ENCODE results near the gene ZXDC. TPM values are rescaled to one million over a fixed set of nuclear protein-coding genes. Genes with fewer than 3 reads are reported as not detected.

ZXDC gene
- polyA plus RNA-seq, 1 donor (not counting 4 experiments of a cell fraction or from before 2014, with no cell fraction given): 10.7 TPM

DNA sequence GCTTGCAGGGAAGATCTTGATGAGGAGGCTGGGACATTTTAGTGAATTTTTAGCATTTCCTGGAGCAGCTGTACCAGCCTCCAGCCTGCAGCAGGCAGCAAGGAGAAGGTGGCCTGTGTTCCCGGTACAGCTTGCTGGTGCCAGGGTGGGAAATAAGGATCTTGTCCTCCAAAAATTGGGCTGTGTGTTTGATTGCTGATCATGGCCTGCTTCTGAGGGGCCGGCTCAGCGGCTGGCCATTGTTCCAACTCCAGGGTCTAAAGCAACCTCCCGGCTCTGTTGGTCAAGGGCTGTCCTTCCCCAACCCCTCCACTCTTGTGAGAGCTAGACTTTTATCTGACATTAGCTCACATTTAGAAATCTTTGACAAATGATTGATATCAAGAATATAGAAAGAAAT lies 75.9 kb downstream of the ZXDC start:
- no peak overlapping the region for H3K4me3 ChIP-seq (ENCODE audit: control insufficient read depth in 2 of 3, extremely low read depth in 1 of 3, insufficient read depth in 2 of 3, low read depth in 1 of 3, low read length in 3 of 3)
- H3K27me3 ChIP-seq (ENCODE audit: control insufficient read depth, extremely low read depth, insufficient read depth, low read length): peaks cover 8% of the 10 kb centered on the region
- H3K9me3 ChIP-seq (ENCODE audit: control insufficient read depth, low read depth, low read length): no peaks in the 10 kb centered on the region
- dilution Hi-C loops (cut with MboI; ENCODE audit: extremely low pct_ligation_motif_present, low sequenced_read_pairs): no loop called here
- H3K79me2 ChIP-seq (ENCODE audit: control insufficient read depth, insufficient read depth, low read length): no peaks in the 10 kb centered on the region
- no peak overlapping the region for H2AFZ ChIP-seq (ENCODE audit: control insufficient read depth, low read length)
- H3K4me2 ChIP-seq (ENCODE audit: control insufficient read depth, extremely low read depth, insufficient read depth, low read depth, low read length): no peak overlapping the region
- FAIRE-seq (no peak), DNase-seq (ENCODE audit: low read depth, low spot score) (no peak)
- H3K27ac ChIP-seq (ENCODE audit: control insufficient read depth, insufficient read depth, low read length): no peak overlapping the region
- TF ChIP-seq EZH2 (IDR thresholded peaks at IDR 0.05; ENCODE audit: low read length) (no peak), CTCF (optimal IDR thresholded peaks at IDR 0.05 in 1 of 3, IDR thresholded peaks at IDR 0.05 in 1 of 3, conservative IDR thresholded peaks at IDR 0.05 in 1 of 3; ENCODE audit: extremely low read depth in 1 of 3, insufficient read depth in 2 of 3, low read length in 3 of 3) (no peak)
- no peak overlapping the region for H3K9ac ChIP-seq (ENCODE audit: control insufficient read depth, extremely low read depth, insufficient read depth, low read length)
- no peaks in the 10 kb centered on the region for H4K20me1 ChIP-seq (ENCODE audit: control insufficient read depth, extremely low read depth, insufficient read depth, low read length)
- H3K9me1 ChIP-seq (ENCODE audit: control insufficient read depth, extremely low read depth, insufficient read depth, low read length): no peaks in the 10 kb centered on the region
- no peaks in the 10 kb centered on the region for H3K4me1 ChIP-seq (ENCODE audit: control insufficient read depth, extremely low read depth, insufficient read depth, low read length)
- H3K36me3 ChIP-seq (ENCODE audit: control insufficient read depth in 2 of 2, extremely low read depth in 1 of 2, insufficient read depth in 2 of 2, low read length in 2 of 2): no peaks in the 10 kb centered on the region

DNA sequence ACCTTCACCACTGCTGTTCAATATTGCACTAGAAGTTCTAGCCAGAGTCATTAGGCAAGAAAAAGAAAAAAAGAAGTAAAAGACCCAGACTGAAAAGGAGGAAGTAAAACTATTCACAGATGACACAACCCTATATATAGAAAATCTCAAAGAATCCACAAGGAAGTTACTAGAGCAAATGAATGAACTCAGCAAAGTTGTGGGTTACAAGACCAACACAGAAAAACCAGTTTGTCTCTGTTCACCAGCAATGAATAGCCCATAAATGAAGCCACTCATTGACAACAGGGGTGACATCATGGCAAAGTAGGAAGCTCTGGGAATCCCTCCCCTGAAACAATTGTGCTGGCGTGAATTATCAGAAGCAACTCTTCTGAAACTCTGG lies 76.3 kb downstream of the ZXDC start:
- no peak overlapping the region for H3K9ac ChIP-seq (ENCODE audit: control insufficient read depth, extremely low read depth, insufficient read depth, low read length)
- no peaks in the 10 kb centered on the region for H3K79me2 ChIP-seq (ENCODE audit: control insufficient read depth, insufficient read depth, low read length)
- H3K27me3 ChIP-seq (ENCODE audit: control insufficient read depth, extremely low read depth, insufficient read depth, low read length): peaks cover 12% of the 10 kb centered on the region
- FAIRE-seq (no peak), DNase-seq (ENCODE audit: low read depth, low spot score) (no peak)
- H3K4me3 ChIP-seq (ENCODE audit: control insufficient read depth in 2 of 3, extremely low read depth in 1 of 3, insufficient read depth in 2 of 3, low read depth in 1 of 3, low read length in 3 of 3): no peak overlapping the region
- no peaks in the 10 kb centered on the region for H3K9me3 ChIP-seq (ENCODE audit: control insufficient read depth, low read depth, low read length)
- no peaks in the 10 kb centered on the region for H3K4me1 ChIP-seq (ENCODE audit: control insufficient read depth, extremely low read depth, insufficient read depth, low read length)
- no peaks in the 10 kb centered on the region for H4K20me1 ChIP-seq (ENCODE audit: control insufficient read depth, extremely low read depth, insufficient read depth, low read length)
- no peaks in the 10 kb centered on the region for H3K9me1 ChIP-seq (ENCODE audit: control insufficient read depth, extremely low read depth, insufficient read depth, low read length)
- no peak overlapping the region for H2AFZ ChIP-seq (ENCODE audit: control insufficient read depth, low read length)
- no peak for TF ChIP-seq EZH2 (IDR thresholded peaks at IDR 0.05; ENCODE audit: low read length)
- TF ChIP-seq CTCF (optimal IDR thresholded peaks at IDR 0.05 in 1 of 3, IDR thresholded peaks at IDR 0.05 in 1 of 3, conservative IDR thresholded peaks at IDR 0.05 in 1 of 3; ENCODE audit: extremely low read depth in 1 of 3, insufficient read depth in 2 of 3, low read length in 3 of 3): no peak
- H3K27ac ChIP-seq (ENCODE audit: control insufficient read depth, insufficient read depth, low read length): no peak overlapping the region
- no peaks in the 10 kb centered on the region for H3K36me3 ChIP-seq (ENCODE audit: control insufficient read depth in 2 of 2, extremely low read depth in 1 of 2, insufficient read depth in 2 of 2, low read length in 2 of 2)
- dilution Hi-C loops (cut with MboI; ENCODE audit: extremely low pct_ligation_motif_present, low sequenced_read_pairs): no loop called here
- H3K4me2 ChIP-seq (ENCODE audit: control insufficient read depth, extremely low read depth, insufficient read depth, low read depth, low read length): no peak overlapping the region

Measured in keratinocyte (primary cell).